Measurements from ENCODE around the gene PHYKPL. TPM values are rescaled to one million over a fixed set of nuclear protein-coding genes. Genes with fewer than 3 reads are reported as not detected.
A peak's percentile ranks its signal among the peaks of the same experiment; 100 is the strongest.
"Not testable (repeated sequence)": the region's sequence is repeated elsewhere in the genome, so short reads cannot be mapped to it uniquely, and the experiment has no call there.

Gene PHYKPL
- total RNA-seq, 1 donor from 2014 or later, result 89.3 TPM

DNA sequence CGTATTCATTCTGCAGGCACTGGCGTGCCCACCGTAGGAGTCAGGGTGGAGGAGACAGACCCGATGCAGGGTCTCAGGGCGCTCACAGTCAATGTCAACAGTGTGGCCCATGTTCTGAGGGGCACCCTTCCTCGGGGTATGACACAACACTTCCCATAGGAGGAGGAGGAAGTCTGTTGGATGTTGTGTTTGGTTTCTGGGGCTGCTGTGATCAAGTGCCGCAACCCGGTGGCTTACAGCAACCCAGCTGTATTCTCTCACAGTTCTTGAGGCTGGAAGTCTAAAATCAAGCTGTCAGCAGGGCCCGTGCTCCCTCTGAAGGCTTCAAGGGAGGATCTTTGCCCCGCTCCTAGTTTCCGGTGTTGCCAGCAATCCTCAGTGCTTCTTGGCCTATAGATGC, 33.9 kb downstream of the PHYKPL start:
- Histone ChIP-seq H3K4me3 (no peak overlapping the region), H3K27ac (no peak overlapping the region), H3K36me3 (no peaks in the 10 kb centered on the region), H3K27me3 (no peaks in the 10 kb centered on the region), H3K4me1 (no peaks in the 10 kb centered on the region), H3K9me3 (no peaks in the 10 kb centered on the region)
- DNase-seq (ENCODE audit: low spot score in 2 of 2), result peak in 1 of 2 donors; percentile 30
- TF ChIP-seq, protein P1, sequence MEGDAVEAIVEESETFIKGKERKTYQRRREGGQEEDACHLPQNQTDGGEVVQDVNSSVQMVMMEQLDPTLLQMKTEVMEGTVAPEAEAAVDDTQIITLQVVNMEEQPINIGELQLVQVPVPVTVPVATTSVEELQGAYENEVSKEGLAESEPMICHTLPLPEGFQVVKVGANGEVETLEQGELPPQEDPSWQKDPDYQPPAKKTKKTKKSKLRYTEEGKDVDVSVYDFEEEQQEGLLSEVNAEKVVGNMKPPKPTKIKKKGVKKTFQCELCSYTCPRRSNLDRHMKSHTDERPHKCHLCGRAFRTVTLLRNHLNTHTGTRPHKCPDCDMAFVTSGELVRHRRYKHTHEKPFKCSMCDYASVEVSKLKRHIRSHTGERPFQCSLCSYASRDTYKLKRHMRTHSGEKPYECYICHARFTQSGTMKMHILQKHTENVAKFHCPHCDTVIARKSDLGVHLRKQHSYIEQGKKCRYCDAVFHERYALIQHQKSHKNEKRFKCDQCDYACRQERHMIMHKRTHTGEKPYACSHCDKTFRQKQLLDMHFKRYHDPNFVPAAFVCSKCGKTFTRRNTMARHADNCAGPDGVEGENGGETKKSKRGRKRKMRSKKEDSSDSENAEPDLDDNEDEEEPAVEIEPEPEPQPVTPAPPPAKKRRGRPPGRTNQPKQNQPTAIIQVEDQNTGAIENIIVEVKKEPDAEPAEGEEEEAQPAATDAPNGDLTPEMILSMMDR (IDR thresholded peaks at IDR 0.05), result no peak
- intact Hi-C loops (cut with DNase I), result no loop called here

DNA sequence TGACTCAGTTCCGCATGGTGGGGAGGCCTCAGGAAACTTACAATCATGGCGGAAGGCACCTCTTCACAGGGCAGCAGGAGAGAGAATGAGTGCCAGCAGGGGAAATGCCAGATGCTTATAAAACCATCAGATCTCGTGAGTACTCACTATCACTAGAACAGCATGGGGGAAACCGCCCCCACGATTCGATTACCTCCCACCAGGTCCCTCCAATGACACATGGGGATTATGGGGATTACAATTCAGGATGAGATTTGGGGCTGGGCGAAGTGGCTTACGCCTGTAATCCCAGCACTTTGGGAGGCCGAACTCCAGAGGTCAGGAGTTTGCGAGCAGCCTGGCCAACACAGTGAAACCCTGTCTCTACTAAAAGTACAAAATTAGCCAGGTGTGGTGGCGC, 34.5 kb downstream of the PHYKPL start:
- H3K4me1 ChIP-seq; H3K36me3 ChIP-seq; H3K27me3 ChIP-seq; H3K27ac ChIP-seq; intact Hi-C loops (cut with DNase I); H3K4me3 ChIP-seq; H3K9me3 ChIP-seq: not testable (repeated sequence)
- DNase-seq (ENCODE audit: low spot score in 2 of 2), result peak in 1 of 2 donors; percentile 50

DNA sequence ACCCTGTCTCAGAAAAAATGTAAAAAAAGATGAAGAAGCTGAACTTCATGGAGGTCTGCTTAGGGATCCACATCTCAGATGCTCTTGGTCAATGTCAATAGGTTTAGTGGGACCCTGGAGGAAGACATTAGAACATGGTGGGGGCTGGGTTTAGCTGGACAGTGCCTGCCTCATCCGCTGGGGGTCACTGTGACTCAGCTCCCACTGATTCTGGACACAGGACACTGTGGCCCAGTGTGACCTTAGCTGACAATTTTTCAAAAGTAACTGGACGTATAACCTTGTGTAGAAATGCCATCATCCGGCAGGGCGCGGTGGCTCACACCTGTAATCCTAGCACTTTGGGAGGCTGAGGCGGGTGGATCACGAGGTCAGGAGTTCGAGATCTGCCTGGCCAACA, 35.6 kb downstream of the PHYKPL start:
- no peaks in the 10 kb centered on the region for H3K4me1 ChIP-seq
- TF ChIP-seq, protein P1 (IDR thresholded peaks at IDR 0.05), result no peak
- DNase-seq (ENCODE audit: low spot score in 2 of 2), result peak in 1 of 2 donors; percentile 50
- no peak overlapping the region for H3K4me3 ChIP-seq
- H3K27me3 ChIP-seq, result no peaks in the 10 kb centered on the region
- no peak overlapping the region for H3K27ac ChIP-seq
- H3K36me3 ChIP-seq, result no peaks in the 10 kb centered on the region
- H3K9me3 ChIP-seq, result no peaks in the 10 kb centered on the region
- intact Hi-C loops (cut with DNase I), result no loop called here

DNA sequence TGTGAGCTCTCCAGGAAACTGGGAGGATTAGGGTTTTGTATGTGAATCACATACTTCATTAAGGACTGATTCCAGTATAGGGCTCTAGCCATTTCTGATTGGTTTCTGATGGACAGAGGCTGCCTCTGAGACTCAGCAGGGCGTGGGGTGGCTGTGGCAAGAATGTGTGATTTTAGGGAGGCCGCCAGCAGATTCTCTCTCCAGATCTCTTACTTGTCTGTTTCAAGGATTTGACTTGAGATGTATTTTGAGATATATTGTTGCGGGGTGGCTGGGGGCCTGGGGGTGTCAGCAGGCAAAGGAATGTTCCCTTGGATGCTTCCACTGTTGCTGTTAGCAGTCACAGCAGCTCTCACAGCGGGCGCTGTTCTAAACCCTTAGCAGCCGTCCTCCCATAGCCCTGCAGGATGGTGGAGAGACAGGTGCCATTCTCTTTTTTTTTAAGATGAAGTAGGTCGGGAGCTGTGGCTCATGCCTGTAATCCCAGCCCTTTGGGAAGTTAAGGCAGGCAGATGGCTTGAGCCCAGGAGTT, 36.3 kb downstream of the PHYKPL start:
- H3K36me3 ChIP-seq, result no peaks in the 10 kb centered on the region
- intact Hi-C loops (cut with DNase I), result no loop called here
- H3K27me3 ChIP-seq, result no peaks in the 10 kb centered on the region
- TF ChIP-seq, protein P1 (IDR thresholded peaks at IDR 0.05), result no peak
- H3K27ac ChIP-seq, result no peak overlapping the region
- H3K4me3 ChIP-seq, result no peak overlapping the region
- no peaks in the 10 kb centered on the region for H3K9me3 ChIP-seq
- H3K4me1 ChIP-seq, result no peaks in the 10 kb centered on the region
- peak in 1 of 2 donors; percentile 28 for DNase-seq (ENCODE audit: low spot score in 2 of 2)

DNA sequence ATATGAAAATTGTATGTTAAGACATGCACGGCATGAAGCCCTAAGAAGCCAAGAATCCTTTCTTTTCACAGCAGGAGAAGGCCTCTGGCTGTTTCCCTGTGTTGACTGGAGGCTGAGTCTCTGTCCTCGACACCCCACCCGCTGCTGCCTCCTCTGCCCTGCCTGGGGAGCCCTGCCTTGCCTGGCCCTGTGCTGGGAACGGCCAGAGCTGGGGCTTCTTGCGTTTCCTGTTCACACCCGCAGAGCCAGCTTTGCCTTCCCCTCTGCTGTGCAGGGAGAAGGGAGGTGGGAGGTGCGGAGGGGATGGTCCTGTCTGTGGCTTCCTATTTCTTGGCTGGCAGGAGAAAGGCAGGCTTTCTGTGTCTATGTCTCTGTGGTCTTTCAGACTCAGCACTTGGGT, 38.6 kb downstream of the PHYKPL start:
- no peak overlapping the region for H3K4me3 ChIP-seq
- H3K27ac ChIP-seq, result no peak overlapping the region
- no peak for DNase-seq (ENCODE audit: low spot score in 2 of 2)
- no peaks in the 10 kb centered on the region for H3K4me1 ChIP-seq
- no peaks in the 10 kb centered on the region for H3K27me3 ChIP-seq
- TF ChIP-seq, protein P1 (IDR thresholded peaks at IDR 0.05), result no peak
- H3K36me3 ChIP-seq, result no peaks in the 10 kb centered on the region
- H3K9me3 ChIP-seq, result no peaks in the 10 kb centered on the region
- intact Hi-C loops (cut with DNase I), result no loop called here

DNA sequence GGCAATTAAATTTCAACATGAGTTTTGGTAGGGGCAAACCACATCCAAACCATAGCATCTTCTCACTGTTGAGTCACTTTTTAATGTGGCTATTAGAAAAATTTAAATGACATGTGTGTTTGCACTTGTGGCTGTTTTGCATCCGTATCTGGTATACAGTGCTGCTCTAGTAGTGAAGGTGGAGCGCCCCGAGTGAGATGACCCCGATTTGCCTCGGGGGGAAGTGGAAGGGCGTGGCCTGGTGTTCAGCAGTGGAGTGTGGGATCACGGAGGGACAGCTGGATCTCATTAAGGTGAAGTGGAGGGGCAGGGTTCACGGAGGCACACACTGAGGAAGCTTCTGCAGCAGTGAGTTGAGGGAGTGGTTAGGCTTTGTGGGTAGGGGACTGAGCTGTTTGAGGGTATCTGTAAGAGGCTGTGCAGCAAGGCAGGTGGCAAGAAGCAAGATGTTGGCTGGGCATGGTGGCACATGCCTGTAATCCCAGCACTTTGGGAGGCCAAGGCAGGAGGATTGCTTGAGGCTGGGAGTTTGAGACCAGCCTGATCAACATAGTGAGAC, 39.3 kb downstream of the PHYKPL start:
- no peaks in the 10 kb centered on the region for H3K9me3 ChIP-seq
- H3K27ac ChIP-seq, result no peak overlapping the region
- no peak overlapping the region for H3K4me3 ChIP-seq
- H3K27me3 ChIP-seq, result no peaks in the 10 kb centered on the region
- TF ChIP-seq, protein P1 (IDR thresholded peaks at IDR 0.05), result no peak
- H3K4me1 ChIP-seq, result no peaks in the 10 kb centered on the region
- H3K36me3 ChIP-seq, result no peaks in the 10 kb centered on the region
- no peak for DNase-seq (ENCODE audit: low spot score in 2 of 2)
- intact Hi-C loops (cut with DNase I), result no loop called here
